WTC11 (cell line): ENCODE measurements around the gene ZFHX3. TPM values are rescaled to one million over a fixed set of nuclear protein-coding genes. Genes with fewer than 3 reads are reported as not detected.

ENCODE experiments used
- CREM ChIP-seq: sonication (generic); formaldehyde crosslinking; IDR thresholded peaks from 2 replicates; pipeline ENCODE4 v1.8.1; 2022; ENCODE audit warnings: mild to moderate bottlenecking, missing genetic modification reagents, moderate library complexity
- CTCF ChIP-seq: fragments of 200-600 bp; IDR thresholded peaks from 2 replicates; pipeline ENCODE4 v1.8.0; 2022; ENCODE audit warnings: antibody characterized with exemption
- E2F1 ChIP-seq: sonication (generic); formaldehyde crosslinking; IDR thresholded peaks from 2 replicates; pipeline ENCODE4 v1.8.0; 2022; ENCODE audit warnings: mild to moderate bottlenecking, missing genetic modification reagents
- E2F4 ChIP-seq: sonication (generic); formaldehyde crosslinking; IDR thresholded peaks from 2 replicates; pipeline ENCODE4 v1.8.1; 2022; ENCODE audit warnings: low read depth, mild to moderate bottlenecking, moderate library complexity, missing genetic modification reagents, borderline replicate concordance
- E2F5 ChIP-seq: sonication (generic); formaldehyde crosslinking; IDR thresholded peaks from 2 replicates; pipeline ENCODE4 v1.8.1; 2022; ENCODE audit warnings: mild to moderate bottlenecking, moderate library complexity, missing genetic modification reagents
- FOXP4 ChIP-seq: sonication (generic); formaldehyde crosslinking; IDR thresholded peaks from 2 replicates; pipeline ENCODE4 v1.8.0; 2022; ENCODE audit warnings: mild to moderate bottlenecking, missing genetic modification reagents
- GABPB1 ChIP-seq: sonication (generic); formaldehyde crosslinking; IDR thresholded peaks from 2 replicates; pipeline ENCODE4 v1.8.1; 2023; ENCODE audit warnings: mild to moderate bottlenecking, missing genetic modification reagents
- HMGA2 ChIP-seq: fragments of 250-450 bp; sonication (Bioruptor Pico); IDR thresholded peaks from 2 replicates; pipeline ENCODE4 v1.4.0; 2021; ENCODE audit warnings: mild to moderate bottlenecking, moderate library complexity
- JAZF1 ChIP-seq: fragments of 250-450 bp; sonication (Bioruptor Pico); IDR thresholded peaks from 2 replicates; pipeline ENCODE4 v1.9.0; 2021; ENCODE audit warnings: moderate library complexity, mild to moderate bottlenecking, inconsistent platforms
- MAX ChIP-seq: sonication (generic); formaldehyde crosslinking; IDR thresholded peaks from 2 replicates; pipeline ENCODE4 v1.8.0; 2022; ENCODE audit warnings: mild to moderate bottlenecking, missing genetic modification reagents
- MYBL2 ChIP-seq: sonication (generic); formaldehyde crosslinking; IDR thresholded peaks from 2 replicates; pipeline ENCODE4 v1.8.1; 2023; ENCODE audit warnings: mild to moderate bottlenecking, moderate library complexity, missing genetic modification reagents
- NFE2L1 ChIP-seq: sonication (generic); formaldehyde crosslinking; IDR thresholded peaks from 2 replicates; pipeline ENCODE4 v1.8.1; 2023; ENCODE audit warnings: missing genetic modification reagents
- NFYB ChIP-seq: sonication (generic); formaldehyde crosslinking; conservative IDR thresholded peaks from 2 replicates; pipeline ENCODE4 v1.8.0; 2022; ENCODE audit warnings: low read depth, missing genetic modification reagents
- NR3C1 ChIP-seq: sonication (generic); formaldehyde crosslinking; conservative IDR thresholded peaks from 2 replicates; pipeline ENCODE4 v1.8.1; 2023; ENCODE audit warnings: low read depth, mild to moderate bottlenecking, missing genetic modification reagents
- PRRX2 ChIP-seq: fragments of 250-450 bp; sonication (Bioruptor Pico); IDR thresholded peaks from 2 replicates; pipeline ENCODE4 v1.8.0; 2021; ENCODE audit warnings: mild to moderate bottlenecking
- SMAD3 ChIP-seq: sonication (generic); formaldehyde crosslinking; IDR thresholded peaks from 2 replicates; pipeline ENCODE4 v1.8.0; 2022; ENCODE audit warnings: missing genetic modification reagents, mild to moderate bottlenecking, borderline replicate concordance
- SP1 ChIP-seq: sonication (generic); formaldehyde crosslinking; conservative IDR thresholded peaks from 2 replicates; pipeline ENCODE4 v1.8.1; 2022; ENCODE audit warnings: missing genetic modification reagents
- TP53 ChIP-seq: sonication (generic); formaldehyde crosslinking; IDR thresholded peaks from 2 replicates; pipeline ENCODE4 v1.8.1; 2023; ENCODE audit warnings: mild to moderate bottlenecking, missing genetic modification reagents
- USF1 ChIP-seq: sonication (generic); formaldehyde crosslinking; IDR thresholded peaks from 2 replicates; pipeline ENCODE4 v1.8.0; 2022; ENCODE audit warnings: mild to moderate bottlenecking, missing genetic modification reagents
- ZBTB21 ChIP-seq: sonication (generic); formaldehyde crosslinking; IDR thresholded peaks from 2 replicates; pipeline ENCODE4 v1.8.1; 2023; ENCODE audit warnings: mild to moderate bottlenecking, missing genetic modification reagents, borderline replicate concordance
- ZBTB43 ChIP-seq: sonication (generic); formaldehyde crosslinking; IDR thresholded peaks from 2 replicates; pipeline ENCODE4 v1.8.1; 2023; ENCODE audit warnings: mild to moderate bottlenecking, missing genetic modification reagents
- ZNF281 ChIP-seq: sonication (generic); formaldehyde crosslinking; IDR thresholded peaks from 2 replicates; pipeline ENCODE4 v1.8.0; 2023; ENCODE audit warnings: mild to moderate bottlenecking, missing genetic modification reagents
- ZNF416 ChIP-seq: fragments of 250-450 bp; sonication (Bioruptor Pico); IDR thresholded peaks from 2 replicates; pipeline ENCODE4 v1.9.0; 2021; ENCODE audit warnings: mild to moderate bottlenecking, inconsistent platforms
- ZSCAN18 ChIP-seq: fragments of 250-450 bp; sonication (Bioruptor Pico); IDR thresholded peaks from 2 replicates; pipeline ENCODE4 v2.1.2; 2022; ENCODE audit warnings: mild to moderate bottlenecking, moderate library complexity
- total RNA-seq: library from RNA; stranded (reverse); gene quantifications from 3 replicates; pipeline ENCODE4 v1.2.3, GENCODE V29; 2021

Gene ZFHX3
- total RNA-seq, 1 experiment from 2014 or later = 5.7 TPM

- TF ChIP-seq E2F5 (CRISPR knock-in tag) (no peak), E2F4 (CRISPR knock-in tag) (no peak), NFYB (no peak), ZNF416 (CRISPR knock-in tag) (no peak), HMGA2 (CRISPR knock-in tag) (no peak), CTCF (no peak), PRRX2 (CRISPR knock-in tag) (no peak), CREM (CRISPR knock-in tag) (no peak), MAX (CRISPR knock-in tag) (no peak; the same call in 1 of the 2 replicates), SP1 (CRISPR knock-in tag) (peak; percentile 50; the same call in 1 of the 2 replicates), NR3C1 (CRISPR knock-in tag) (no peak), ZBTB43 (CRISPR knock-in tag) (no peak), MYBL2 (no peak), FOXP4 (peak; percentile 93), SMAD3 (peak; percentile 51; the same call in 1 of the 2 replicates), NFE2L1 (CRISPR knock-in tag) (no peak), TP53 (no peak), USF1 (no peak), ZBTB21 (CRISPR knock-in tag) (no peak), ZNF281 (CRISPR knock-in tag) (peak; percentile 96), ZSCAN18 (CRISPR knock-in tag) (no peak), E2F1 (CRISPR knock-in tag) (no peak), JAZF1 (CRISPR knock-in tag) (no peak), GABPB1 (peak; percentile 8; the same call in 1 of the 2 replicates)
These were observed at the start of gene ZFHX3 (continued) for GRCh38 chr16:73047536-73048291.
